Erythroblast (primary cell): ENCODE data around the gene SUSD1.

Experiments used
- GATA1 ChIP-seq: IDR thresholded peaks from 2 replicates; pipeline ENCODE4 v1.6.1; 2011; ENCODE audit warnings: low read depth, mild to moderate bottlenecking, control low read depth, low read length, moderate library complexity
- POLR2A ChIP-seq: IDR thresholded peaks from 2 replicates; pipeline ENCODE4 v1.6.1; 2011; ENCODE audit warnings: mild to moderate bottlenecking, low read length

GRCh38 chr9:112170235-112170634 lies 4.9 kb downstream of the SUSD1 start:
- TF ChIP-seq POLR2A (no peak), GATA1 (no peak)
